ENCODE data around the gene RTN1. TPM values are rescaled to one million over a fixed set of nuclear protein-coding genes. Genes with fewer than 3 reads are reported as not detected.

RTN1 gene
- total RNA-seq, 2 donors from 2014 or later, result 0.84 to 4.7 TPM

DNA sequence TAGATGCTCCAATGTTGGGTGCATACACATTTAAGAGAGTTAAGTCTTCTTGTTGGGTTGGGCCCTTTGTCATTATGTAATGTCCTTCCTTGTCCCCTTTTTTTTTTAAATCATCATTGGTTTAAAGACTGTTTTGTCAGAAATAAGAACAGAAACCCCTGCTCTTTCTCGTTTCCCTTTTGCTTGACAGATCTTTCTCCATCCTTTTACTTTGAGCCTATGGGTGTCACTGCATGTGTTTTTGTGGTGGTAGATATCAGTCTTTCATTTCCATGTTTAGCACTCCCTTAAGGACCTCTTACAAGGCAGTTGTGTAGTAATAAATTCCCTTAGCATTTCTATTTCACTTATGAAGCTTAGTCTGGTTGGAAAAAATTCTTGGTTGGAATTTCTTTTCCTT, 47.4 kb downstream of the RTN1 start:
- H3K4me1 ChIP-seq, result no peaks in the 10 kb centered on the region
- H3K9ac ChIP-seq (ENCODE audit: low read depth in 2 of 2, low read length in 2 of 2), result no peak overlapping the region
- H3K9me3 ChIP-seq, result no peaks in the 10 kb centered on the region
- intact Hi-C loops (cut with DNase I), result no loop called here
- no peak overlapping the region for H3K4me3 ChIP-seq
- H3K27me3 ChIP-seq, result no peaks in the 10 kb centered on the region
- H3K27ac ChIP-seq, result no peak overlapping the region
- no peak for DNase-seq
- no peaks in the 10 kb centered on the region for H3K36me3 ChIP-seq
- TF ChIP-seq, protein P1, sequence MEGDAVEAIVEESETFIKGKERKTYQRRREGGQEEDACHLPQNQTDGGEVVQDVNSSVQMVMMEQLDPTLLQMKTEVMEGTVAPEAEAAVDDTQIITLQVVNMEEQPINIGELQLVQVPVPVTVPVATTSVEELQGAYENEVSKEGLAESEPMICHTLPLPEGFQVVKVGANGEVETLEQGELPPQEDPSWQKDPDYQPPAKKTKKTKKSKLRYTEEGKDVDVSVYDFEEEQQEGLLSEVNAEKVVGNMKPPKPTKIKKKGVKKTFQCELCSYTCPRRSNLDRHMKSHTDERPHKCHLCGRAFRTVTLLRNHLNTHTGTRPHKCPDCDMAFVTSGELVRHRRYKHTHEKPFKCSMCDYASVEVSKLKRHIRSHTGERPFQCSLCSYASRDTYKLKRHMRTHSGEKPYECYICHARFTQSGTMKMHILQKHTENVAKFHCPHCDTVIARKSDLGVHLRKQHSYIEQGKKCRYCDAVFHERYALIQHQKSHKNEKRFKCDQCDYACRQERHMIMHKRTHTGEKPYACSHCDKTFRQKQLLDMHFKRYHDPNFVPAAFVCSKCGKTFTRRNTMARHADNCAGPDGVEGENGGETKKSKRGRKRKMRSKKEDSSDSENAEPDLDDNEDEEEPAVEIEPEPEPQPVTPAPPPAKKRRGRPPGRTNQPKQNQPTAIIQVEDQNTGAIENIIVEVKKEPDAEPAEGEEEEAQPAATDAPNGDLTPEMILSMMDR (IDR thresholded peaks at IDR 0.05), result no peak

DNA sequence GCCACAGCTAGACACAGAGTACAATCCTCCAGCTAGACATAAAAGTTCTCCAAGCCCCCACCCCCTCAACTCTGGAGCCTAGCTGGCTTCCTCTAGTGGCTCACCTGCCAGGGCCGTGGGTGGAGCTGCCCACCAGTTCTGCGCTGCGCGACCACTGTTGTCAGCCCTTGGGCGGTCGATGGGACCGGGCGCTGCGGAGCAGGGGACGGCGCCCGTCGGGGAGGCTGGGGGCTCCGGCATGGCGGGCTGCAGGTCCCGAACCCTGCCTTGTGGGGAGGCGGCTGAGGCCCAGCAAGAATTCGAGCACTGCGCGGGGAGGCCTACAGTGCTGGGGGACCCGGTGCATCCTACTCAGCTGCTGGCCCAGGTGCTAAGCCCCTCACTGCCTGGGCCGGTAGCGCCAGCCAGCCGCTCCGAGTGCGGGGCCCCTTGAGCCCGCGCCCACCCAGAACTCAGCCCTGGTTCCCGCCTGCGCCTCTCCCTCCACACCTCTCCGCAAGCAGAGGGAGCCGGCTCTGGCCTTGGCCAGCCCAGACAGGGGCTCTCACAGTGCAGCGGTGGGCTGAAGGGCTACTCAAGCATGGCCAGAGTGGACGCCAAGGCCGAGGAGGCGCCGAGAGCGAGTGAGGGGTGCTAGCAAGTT, 51.0 kb downstream of the RTN1 start:
- Histone ChIP-seq H3K9me3 (no peaks in the 10 kb centered on the region), H3K4me1 (no peaks in the 10 kb centered on the region), H3K9ac (ENCODE audit: low read depth in 2 of 2, low read length in 2 of 2) (no peak overlapping the region), H3K27me3 (no peaks in the 10 kb centered on the region), H3K4me3 (no peak overlapping the region), H3K36me3 (no peaks in the 10 kb centered on the region), H3K27ac (no peak overlapping the region)
- DNase-seq, result no peak
- TF ChIP-seq, protein P1 (IDR thresholded peaks at IDR 0.05), result no peak
- intact Hi-C loops (cut with DNase I), result no loop called here

DNA sequence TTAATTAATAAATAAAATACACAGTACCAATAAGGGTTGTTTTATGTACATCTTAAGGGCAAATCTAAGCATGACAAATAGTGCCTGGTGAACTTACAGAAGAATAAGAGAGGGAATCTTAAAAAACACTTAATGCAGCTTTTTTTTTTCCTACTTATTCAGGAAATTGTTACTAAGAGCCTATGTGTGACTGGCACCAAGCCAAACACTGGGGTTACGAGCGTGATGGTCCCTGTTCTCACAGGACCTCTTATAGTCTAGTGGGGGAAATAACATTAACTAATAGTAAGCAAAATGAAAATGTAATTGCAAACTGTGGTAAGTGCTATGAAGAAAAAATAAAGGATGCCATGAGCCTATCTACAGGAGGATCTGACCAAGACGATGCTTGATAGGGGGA, 53.6 kb downstream of the RTN1 start:
- no peak for DNase-seq
- intact Hi-C loops (cut with DNase I), result no loop called here
- Histone ChIP-seq H3K4me1 (no peaks in the 10 kb centered on the region), H3K9me3 (no peaks in the 10 kb centered on the region), H3K4me3 (no peak overlapping the region), H3K27ac (no peak overlapping the region), H3K27me3 (peaks cover 4% of the 10 kb centered on the region), H3K36me3 (no peaks in the 10 kb centered on the region), H3K9ac (ENCODE audit: low read depth in 2 of 2, low read length in 2 of 2) (no peak overlapping the region)
- TF ChIP-seq, protein P1 (IDR thresholded peaks at IDR 0.05), result no peak

DNA sequence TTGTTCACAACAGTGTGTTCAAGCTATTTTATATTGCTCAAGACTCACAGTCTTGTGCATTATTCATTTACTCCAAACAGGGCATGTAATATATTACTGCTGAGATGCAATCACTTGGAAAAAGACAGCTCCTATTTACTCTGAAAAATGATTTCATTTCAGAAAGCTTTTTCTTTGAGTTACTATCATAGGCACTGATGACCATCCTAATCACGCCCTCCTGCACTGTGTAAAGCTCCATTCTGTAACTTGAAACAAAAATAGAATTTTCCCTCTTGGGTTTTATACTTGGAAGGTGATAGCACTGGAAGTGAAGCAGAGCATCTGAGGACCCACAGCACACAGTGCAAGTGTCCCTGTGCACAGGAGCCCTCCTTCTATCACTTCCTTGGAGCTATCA, 55.6 kb downstream of the RTN1 start:
- Histone ChIP-seq H3K4me1 (no peaks in the 10 kb centered on the region), H3K27ac (no peak overlapping the region), H3K9me3 (no peaks in the 10 kb centered on the region), H3K36me3 (no peaks in the 10 kb centered on the region), H3K27me3 (peaks cover 4% of the 10 kb centered on the region), H3K4me3 (no peak overlapping the region), H3K9ac (ENCODE audit: low read depth in 2 of 2, low read length in 2 of 2) (no peak overlapping the region)
- intact Hi-C loops (cut with DNase I), result no loop called here
- no peak for DNase-seq
- TF ChIP-seq, protein P1 (IDR thresholded peaks at IDR 0.05), result no peak

DNA sequence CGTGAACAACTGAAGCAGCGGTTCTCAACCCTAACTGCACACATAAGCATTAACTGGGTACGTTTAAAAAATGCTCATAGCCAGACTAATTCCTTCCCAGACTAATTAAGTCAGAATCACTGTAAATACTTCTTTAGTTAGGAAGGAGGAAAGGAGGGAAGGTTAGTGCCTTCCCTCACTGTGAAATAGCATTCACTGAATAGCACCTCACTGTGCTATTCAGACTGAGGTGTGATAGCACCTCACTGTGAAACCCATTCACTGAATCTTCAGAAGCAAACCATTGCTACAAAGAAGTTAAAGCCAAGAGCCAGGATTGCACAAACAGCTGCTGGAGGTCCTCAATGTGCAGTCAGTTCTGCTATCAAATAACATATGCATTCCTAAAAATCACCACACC, 58.8 kb downstream of the RTN1 start:
- TF ChIP-seq, protein P1 (IDR thresholded peaks at IDR 0.05), result no peak
- intact Hi-C loops (cut with DNase I), result no loop called here

More for the DNA sequence above, 58.8 kb downstream of the RTN1 start:
- no peak overlapping the region for H3K27ac ChIP-seq
- no peak for DNase-seq
- H3K36me3 ChIP-seq, result no peaks in the 10 kb centered on the region
- no peaks in the 10 kb centered on the region for H3K4me1 ChIP-seq
- no peaks in the 10 kb centered on the region for H3K9me3 ChIP-seq
- H3K27me3 ChIP-seq, result peaks cover 4% of the 10 kb centered on the region
- no peak overlapping the region for H3K9ac ChIP-seq (ENCODE audit: low read depth in 2 of 2, low read length in 2 of 2)
- no peak overlapping the region for H3K4me3 ChIP-seq
